ENCODE results near the gene FAM3D.

FAM3D gene

DNA sequence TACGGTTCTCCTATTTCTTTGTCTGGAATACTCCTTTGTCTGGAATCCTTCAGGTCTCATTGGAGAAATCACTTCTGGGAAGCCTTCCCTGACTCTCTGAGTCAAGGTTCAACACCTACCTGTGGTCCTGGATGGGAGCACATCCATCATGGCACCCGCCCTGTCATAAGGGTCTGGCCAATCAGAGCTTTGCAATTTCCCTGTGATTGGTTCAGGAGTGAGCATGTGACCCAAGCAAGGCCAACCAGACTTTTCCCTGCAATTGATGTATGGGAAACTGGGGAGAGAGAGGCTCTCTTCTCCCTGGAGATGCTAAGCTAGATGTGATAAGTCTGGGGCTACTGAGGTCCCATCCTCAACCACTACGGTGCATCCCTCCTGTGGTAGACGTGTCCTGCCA is 8.1 kb downstream of the FAM3D start:
- Histone ChIP-seq H3K27me3 (ENCODE audit: control insufficient read depth in 2 of 2, insufficient read depth in 2 of 2, low read length in 2 of 2) (no peaks in the 10 kb centered on the region), H3K9me3 (ENCODE audit: control insufficient read depth in 2 of 2, low read length in 2 of 2) (no peaks in the 10 kb centered on the region), H3K4me3 (ENCODE audit: low read length in 2 of 2) (no peak overlapping the region), H3K4me1 (ENCODE audit: control insufficient read depth in 2 of 2, insufficient read depth in 2 of 2, low read length in 2 of 2) (peaks cover 29 to 47% of the 10 kb centered on the region in 2 donors), H3K36me3 (ENCODE audit: control insufficient read depth in 2 of 2, insufficient read depth in 2 of 2, low read length in 2 of 2) (peaks cover 36% of the 10 kb centered on the region in 2 donors), H3K27ac (ENCODE audit: low read depth in 2 of 2, low read length in 2 of 2) (peak overlapping the region; percentile 76 to 86), H3K9ac (ENCODE audit: low read depth in 1 of 2, low read length in 2 of 2) (peak overlapping the region in 1 of 2 donors; percentile 2)

DNA sequence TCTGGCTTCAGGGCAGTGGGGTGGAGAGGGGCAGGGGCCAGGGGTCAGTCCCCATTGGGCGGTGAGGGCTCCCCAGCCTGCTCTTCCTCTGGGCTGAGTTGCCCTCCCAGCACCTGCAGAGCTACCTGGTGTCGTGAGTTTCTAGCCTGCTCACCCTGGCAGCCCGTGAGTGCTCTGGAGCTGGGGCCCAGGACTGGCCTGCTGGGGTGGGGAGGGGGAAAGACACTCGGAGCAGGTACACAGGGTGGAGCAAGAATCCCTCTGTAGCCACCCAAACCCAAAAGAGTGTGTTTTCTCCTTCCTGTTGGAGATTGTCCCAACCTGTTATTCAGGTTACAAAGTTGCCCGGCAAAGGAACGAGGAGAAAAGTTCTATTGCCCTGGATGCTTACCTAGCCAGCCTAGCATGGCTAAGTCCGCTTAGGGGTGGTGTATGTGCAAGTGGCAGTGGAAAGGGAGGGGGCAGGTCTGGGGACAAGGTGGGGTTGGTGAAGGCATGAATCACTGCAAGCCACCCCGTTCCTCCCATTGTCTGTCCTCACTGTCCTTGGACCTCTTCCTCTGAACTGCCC is 8.9 kb downstream of the FAM3D start:
- Histone ChIP-seq H3K27ac (ENCODE audit: low read depth in 2 of 2, low read length in 2 of 2) (peak overlapping the region; percentile 76 to 86), H3K9ac (ENCODE audit: low read depth in 1 of 2, low read length in 2 of 2) (peak overlapping the region in 1 of 2 donors; percentile 41), H3K4me3 (ENCODE audit: low read length in 2 of 2) (no peak overlapping the region)

DNA sequence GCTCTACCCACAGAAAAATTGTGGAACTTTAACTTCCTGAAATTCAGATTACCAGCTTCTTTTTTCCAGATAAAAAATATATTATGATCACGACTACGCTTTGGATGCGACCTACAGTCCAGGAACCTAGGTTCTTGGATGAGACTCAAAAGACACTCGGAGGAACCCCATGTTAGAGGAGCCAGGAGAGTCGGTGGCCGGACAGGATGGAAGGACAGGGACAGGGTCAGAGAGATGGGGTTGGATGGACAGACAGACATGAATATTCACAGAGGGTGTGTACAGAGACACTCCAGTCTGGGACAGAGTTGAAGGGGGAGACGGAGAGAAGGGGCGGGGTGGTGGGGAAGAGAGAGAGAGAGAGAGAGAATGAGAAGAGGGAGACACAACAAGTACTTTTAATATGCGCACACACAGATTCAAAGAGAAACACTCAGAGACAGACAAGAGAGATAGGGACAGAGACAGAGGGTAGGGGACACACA is 9.5 kb downstream of the FAM3D start:
- Histone ChIP-seq H3K27me3 (ENCODE audit: control insufficient read depth in 2 of 2, insufficient read depth in 2 of 2, low read length in 2 of 2) (no peaks in the 10 kb centered on the region), H3K27ac (ENCODE audit: low read depth in 2 of 2, low read length in 2 of 2) (peak overlapping the region; percentile 76 to 86), H3K36me3 (ENCODE audit: control insufficient read depth in 2 of 2, insufficient read depth in 2 of 2, low read length in 2 of 2) (peaks cover 42 to 48% of the 10 kb centered on the region in 2 donors), H3K9me3 (ENCODE audit: control insufficient read depth in 2 of 2, low read length in 2 of 2) (no peaks in the 10 kb centered on the region), H3K4me3 (ENCODE audit: low read length in 2 of 2) (peak overlapping the region in 1 of 2 donors; percentile 3), H3K9ac (ENCODE audit: low read depth in 1 of 2, low read length in 2 of 2) (peak overlapping the region in 1 of 2 donors; percentile 41), H3K4me1 (ENCODE audit: control insufficient read depth in 2 of 2, insufficient read depth in 2 of 2, low read length in 2 of 2) (peaks cover 25 to 37% of the 10 kb centered on the region in 2 donors)

More for the DNA sequence above, 8.9 kb downstream of the FAM3D start:
- Histone ChIP-seq H3K36me3 (ENCODE audit: control insufficient read depth in 2 of 2, insufficient read depth in 2 of 2, low read length in 2 of 2) (peaks cover 41 to 44% of the 10 kb centered on the region in 2 donors), H3K27me3 (ENCODE audit: control insufficient read depth in 2 of 2, insufficient read depth in 2 of 2, low read length in 2 of 2) (no peaks in the 10 kb centered on the region), H3K9me3 (ENCODE audit: control insufficient read depth in 2 of 2, low read length in 2 of 2) (no peaks in the 10 kb centered on the region), H3K4me1 (ENCODE audit: control insufficient read depth in 2 of 2, insufficient read depth in 2 of 2, low read length in 2 of 2) (peaks cover 28 to 43% of the 10 kb centered on the region in 2 donors)

GRCh38 chr3:58656631-58657030 is 9.9 kb downstream of the FAM3D start:
- Histone ChIP-seq H3K4me1 (ENCODE audit: control insufficient read depth in 2 of 2, insufficient read depth in 2 of 2, low read length in 2 of 2) (peaks cover 21 to 33% of the 10 kb centered on the region in 2 donors), H3K27ac (ENCODE audit: low read depth in 2 of 2, low read length in 2 of 2) (peak overlapping the region in 1 of 2 donors; percentile 76), H3K27me3 (ENCODE audit: control insufficient read depth in 2 of 2, insufficient read depth in 2 of 2, low read length in 2 of 2) (no peaks in the 10 kb centered on the region), H3K4me3 (ENCODE audit: low read length in 2 of 2) (no peak overlapping the region), H3K36me3 (ENCODE audit: control insufficient read depth in 2 of 2, insufficient read depth in 2 of 2, low read length in 2 of 2) (peaks cover 43 to 49% of the 10 kb centered on the region in 2 donors), H3K9ac (ENCODE audit: low read depth in 1 of 2, low read length in 2 of 2) (no peak overlapping the region), H3K9me3 (ENCODE audit: control insufficient read depth in 2 of 2, low read length in 2 of 2) (no peaks in the 10 kb centered on the region)

- H3K9me3 ChIP-seq (ENCODE audit: control insufficient read depth in 2 of 2, low read length in 2 of 2), result no peaks in the 10 kb centered on the region
- H3K9ac ChIP-seq (ENCODE audit: low read depth in 1 of 2, low read length in 2 of 2), result no peak overlapping the region
- H3K27me3 ChIP-seq (ENCODE audit: control insufficient read depth in 2 of 2, insufficient read depth in 2 of 2, low read length in 2 of 2), result no peaks in the 10 kb centered on the region
- no peak overlapping the region for H3K4me3 ChIP-seq (ENCODE audit: low read length in 2 of 2)
- peaks cover 16 to 28% of the 10 kb centered on the region in 2 donors for H3K4me1 ChIP-seq (ENCODE audit: control insufficient read depth in 2 of 2, insufficient read depth in 2 of 2, low read length in 2 of 2)
- peaks cover 48 to 54% of the 10 kb centered on the region in 2 donors for H3K36me3 ChIP-seq (ENCODE audit: control insufficient read depth in 2 of 2, insufficient read depth in 2 of 2, low read length in 2 of 2)
- no peak overlapping the region for H3K27ac ChIP-seq (ENCODE audit: low read depth in 2 of 2, low read length in 2 of 2)
These were observed 12.1 kb downstream of the FAM3D start for GRCh38 chr3:58654466-58654865.

DNA sequence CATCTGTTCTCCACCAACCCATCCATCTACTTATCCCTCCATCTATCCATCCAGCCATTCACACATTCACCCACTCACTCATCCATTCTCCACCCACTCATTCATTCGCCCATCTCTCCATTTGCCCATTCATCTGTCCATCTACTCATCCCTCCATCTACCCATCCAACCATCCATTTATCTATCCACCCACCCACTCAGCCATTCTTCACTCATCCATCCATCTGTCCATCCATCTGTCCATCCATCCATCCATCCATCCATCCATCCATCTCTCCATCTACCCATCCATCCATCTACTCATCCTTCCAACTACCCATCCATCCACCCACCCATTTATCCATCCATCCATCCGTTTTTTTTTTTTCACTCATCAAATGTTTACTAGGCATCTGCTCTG is 13.9 kb downstream of the FAM3D start:
- Histone ChIP-seq H3K27me3 (ENCODE audit: control insufficient read depth in 2 of 2, insufficient read depth in 2 of 2, low read length in 2 of 2) (no peaks in the 10 kb centered on the region), H3K9ac (ENCODE audit: low read depth in 1 of 2, low read length in 2 of 2) (no peak overlapping the region), H3K4me3 (ENCODE audit: low read length in 2 of 2) (no peak overlapping the region), H3K27ac (ENCODE audit: low read depth in 2 of 2, low read length in 2 of 2) (no peak overlapping the region), H3K9me3 (ENCODE audit: control insufficient read depth in 2 of 2, low read length in 2 of 2) (no peaks in the 10 kb centered on the region), H3K36me3 (ENCODE audit: control insufficient read depth in 2 of 2, insufficient read depth in 2 of 2, low read length in 2 of 2) (peaks cover 54 to 57% of the 10 kb centered on the region in 2 donors), H3K4me1 (ENCODE audit: control insufficient read depth in 2 of 2, insufficient read depth in 2 of 2, low read length in 2 of 2) (peaks cover 3 to 20% of the 10 kb centered on the region in 2 donors)

- H3K36me3 ChIP-seq (ENCODE audit: control insufficient read depth in 2 of 2, insufficient read depth in 2 of 2, low read length in 2 of 2), result peaks cover 58 to 61% of the 10 kb centered on the region in 2 donors
- H3K4me3 ChIP-seq (ENCODE audit: low read length in 2 of 2), result no peak overlapping the region
- no peaks in the 10 kb centered on the region for H3K9me3 ChIP-seq (ENCODE audit: control insufficient read depth in 2 of 2, low read length in 2 of 2)
- H3K27me3 ChIP-seq (ENCODE audit: control insufficient read depth in 2 of 2, insufficient read depth in 2 of 2, low read length in 2 of 2), result no peaks in the 10 kb centered on the region
- no peak overlapping the region for H3K9ac ChIP-seq (ENCODE audit: low read depth in 1 of 2, low read length in 2 of 2)
- peaks cover 8 to 18% of the 10 kb centered on the region in 2 donors for H3K4me1 ChIP-seq (ENCODE audit: control insufficient read depth in 2 of 2, insufficient read depth in 2 of 2, low read length in 2 of 2)
- H3K27ac ChIP-seq (ENCODE audit: low read depth in 2 of 2, low read length in 2 of 2), result no peak overlapping the region
These were observed 15.3 kb downstream of the FAM3D start for GRCh38 chr3:58651276-58651675.

GRCh38 chr3:58647381-58648141 is 19.0 kb downstream of the FAM3D start:
- H3K9me3 ChIP-seq (ENCODE audit: control insufficient read depth in 2 of 2, low read length in 2 of 2), result no peaks in the 10 kb centered on the region
- H3K9ac ChIP-seq (ENCODE audit: low read depth in 1 of 2, low read length in 2 of 2), result no peak overlapping the region
- no peaks in the 10 kb centered on the region for H3K27me3 ChIP-seq (ENCODE audit: control insufficient read depth in 2 of 2, insufficient read depth in 2 of 2, low read length in 2 of 2)
- H3K36me3 ChIP-seq (ENCODE audit: control insufficient read depth in 2 of 2, insufficient read depth in 2 of 2, low read length in 2 of 2), result peaks cover 66% of the 10 kb centered on the region in 2 donors
- H3K27ac ChIP-seq (ENCODE audit: low read depth in 2 of 2, low read length in 2 of 2), result peak overlapping the region in 1 of 2 donors; percentile 38
- H3K4me1 ChIP-seq (ENCODE audit: control insufficient read depth in 2 of 2, insufficient read depth in 2 of 2, low read length in 2 of 2), result peaks cover 8 to 18% of the 10 kb centered on the region in 2 donors
- H3K4me3 ChIP-seq (ENCODE audit: low read length in 2 of 2), result no peak overlapping the region

- no peaks in the 10 kb centered on the region for H3K27me3 ChIP-seq (ENCODE audit: control insufficient read depth in 2 of 2, insufficient read depth in 2 of 2, low read length in 2 of 2)
- H3K9me3 ChIP-seq (ENCODE audit: control insufficient read depth in 2 of 2, low read length in 2 of 2), result no peaks in the 10 kb centered on the region
- peaks cover 8 to 18% of the 10 kb centered on the region in 2 donors for H3K4me1 ChIP-seq (ENCODE audit: control insufficient read depth in 2 of 2, insufficient read depth in 2 of 2, low read length in 2 of 2)
- no peak overlapping the region for H3K4me3 ChIP-seq (ENCODE audit: low read length in 2 of 2)
- H3K27ac ChIP-seq (ENCODE audit: low read depth in 2 of 2, low read length in 2 of 2), result no peak overlapping the region
- peaks cover 60 to 64% of the 10 kb centered on the region in 2 donors for H3K36me3 ChIP-seq (ENCODE audit: control insufficient read depth in 2 of 2, insufficient read depth in 2 of 2, low read length in 2 of 2)
- H3K9ac ChIP-seq (ENCODE audit: low read depth in 1 of 2, low read length in 2 of 2), result no peak overlapping the region
These were observed 20.1 kb downstream of the FAM3D start for GRCh38 chr3:58646503-58646902.

DNA sequence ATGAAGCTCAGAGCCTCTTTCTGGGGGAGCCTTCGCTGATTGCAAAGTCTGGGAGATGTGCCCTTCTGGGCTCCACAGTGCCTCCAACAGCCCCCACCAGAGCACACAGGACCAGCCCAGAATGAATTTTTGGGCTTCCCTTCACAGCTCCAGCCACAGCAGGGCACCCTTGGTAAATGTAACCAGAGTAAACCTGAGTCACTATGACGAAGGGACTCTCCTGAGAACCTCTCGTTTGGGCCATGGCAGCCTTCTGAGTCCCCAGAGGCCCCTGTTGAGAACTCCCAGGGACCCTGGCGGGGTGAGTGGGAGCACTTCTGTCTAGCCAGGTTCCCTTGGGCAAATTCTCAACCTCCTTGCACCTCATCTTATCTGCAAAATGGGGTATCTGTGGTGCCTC is 20.8 kb downstream of the FAM3D start:
- Histone ChIP-seq H3K36me3 (ENCODE audit: control insufficient read depth in 2 of 2, insufficient read depth in 2 of 2, low read length in 2 of 2) (peaks cover 63 to 66% of the 10 kb centered on the region in 2 donors), H3K9me3 (ENCODE audit: control insufficient read depth in 2 of 2, low read length in 2 of 2) (no peaks in the 10 kb centered on the region), H3K27ac (ENCODE audit: low read depth in 2 of 2, low read length in 2 of 2) (no peak overlapping the region), H3K4me3 (ENCODE audit: low read length in 2 of 2) (no peak overlapping the region), H3K4me1 (ENCODE audit: control insufficient read depth in 2 of 2, insufficient read depth in 2 of 2, low read length in 2 of 2) (peaks cover 8 to 21% of the 10 kb centered on the region in 2 donors), H3K9ac (ENCODE audit: low read depth in 1 of 2, low read length in 2 of 2) (no peak overlapping the region), H3K27me3 (ENCODE audit: control insufficient read depth in 2 of 2, insufficient read depth in 2 of 2, low read length in 2 of 2) (no peaks in the 10 kb centered on the region)

Data from mucosa of rectum (tissue), 2 donors.